ENCODE results near the gene GNG5.
"Not testable (repeated sequence)": the region's sequence is repeated elsewhere in the genome, so short reads cannot be mapped to it uniquely, and the experiment has no call there.

DNA sequence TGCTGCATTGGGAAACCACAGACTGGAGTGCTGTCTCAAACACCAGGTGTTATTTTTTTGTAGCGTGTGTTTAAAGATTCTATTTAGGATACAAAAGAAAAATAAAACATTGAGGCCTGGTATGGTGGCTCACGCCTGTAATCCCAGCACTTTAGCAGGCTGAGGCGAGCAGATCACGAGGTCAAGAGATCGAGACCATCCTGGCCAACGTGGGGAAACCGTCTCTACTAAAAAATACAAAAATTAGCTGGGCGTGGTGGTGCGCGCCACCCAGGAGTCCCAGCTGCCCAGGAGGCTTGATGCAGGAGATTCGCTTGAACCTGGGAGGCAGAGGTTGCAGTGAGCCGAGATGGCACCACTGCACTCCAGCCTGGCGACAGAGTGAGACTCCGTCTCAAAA is 1.5 kb upstream of the GNG5 start:
- TF ChIP-seq, protein P1, sequence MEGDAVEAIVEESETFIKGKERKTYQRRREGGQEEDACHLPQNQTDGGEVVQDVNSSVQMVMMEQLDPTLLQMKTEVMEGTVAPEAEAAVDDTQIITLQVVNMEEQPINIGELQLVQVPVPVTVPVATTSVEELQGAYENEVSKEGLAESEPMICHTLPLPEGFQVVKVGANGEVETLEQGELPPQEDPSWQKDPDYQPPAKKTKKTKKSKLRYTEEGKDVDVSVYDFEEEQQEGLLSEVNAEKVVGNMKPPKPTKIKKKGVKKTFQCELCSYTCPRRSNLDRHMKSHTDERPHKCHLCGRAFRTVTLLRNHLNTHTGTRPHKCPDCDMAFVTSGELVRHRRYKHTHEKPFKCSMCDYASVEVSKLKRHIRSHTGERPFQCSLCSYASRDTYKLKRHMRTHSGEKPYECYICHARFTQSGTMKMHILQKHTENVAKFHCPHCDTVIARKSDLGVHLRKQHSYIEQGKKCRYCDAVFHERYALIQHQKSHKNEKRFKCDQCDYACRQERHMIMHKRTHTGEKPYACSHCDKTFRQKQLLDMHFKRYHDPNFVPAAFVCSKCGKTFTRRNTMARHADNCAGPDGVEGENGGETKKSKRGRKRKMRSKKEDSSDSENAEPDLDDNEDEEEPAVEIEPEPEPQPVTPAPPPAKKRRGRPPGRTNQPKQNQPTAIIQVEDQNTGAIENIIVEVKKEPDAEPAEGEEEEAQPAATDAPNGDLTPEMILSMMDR (IDR thresholded peaks at IDR 0.05; ENCODE audit: low read depth, low read length, poor library complexity, severe bottlenecking), result not testable (repeated sequence)
- not testable (repeated sequence) for TF ChIP-seq EZH2phosphoT487 (IDR thresholded peaks at IDR 0.05; ENCODE audit: borderline replicate concordance, low read length)

All from DOHH2 (cell line).